ENCODE data around the gene CAPN12. TPM values are rescaled to one million over a fixed set of nuclear protein-coding genes. Genes with fewer than 3 reads are reported as not detected.
A peak's percentile ranks its signal among the peaks of the same experiment; 100 is the strongest.

CAPN12 gene
- total RNA-seq, 1 experiment from 2014 or later = 43.9 TPM

GRCh38 chr19:38709119-38709518 is 35.2 kb downstream of the CAPN12 start:
- peaks cover 15% of the 10 kb centered on the region; the same call in 1 of the 2 replicates for H4K20me1 ChIP-seq (ENCODE audit: insufficient read depth)
- intact Hi-C loops (cut with micrococcal nuclease; ENCODE audit: unreplicated experiment) = no loop called here
- no peaks in the 10 kb centered on the region for H3K27me3 ChIP-seq (ENCODE audit: insufficient read depth, low read depth)
- no TSS peak for BruUV-seq (replicated peaks)
- DNase-seq = no peak
- H3K9me3 ChIP-seq (ENCODE audit: insufficient read depth, low read depth) = no peaks in the 10 kb centered on the region
- no peaks in the 10 kb centered on the region for H3K9me2 ChIP-seq (ENCODE audit: insufficient read depth)
- POLR2A ChIA-PET (ENCODE audit: unreplicated experiment) = no interaction called here
- peaks cover 26% of the 10 kb centered on the region for H3K4me1 ChIP-seq (replicated peaks; ENCODE audit: insufficient read depth)
- H3K79me2 ChIP-seq (ENCODE audit: low read depth) = peaks cover 49% of the 10 kb centered on the region
- H3K4me2 ChIP-seq = no peak overlapping the region
- no peak overlapping the region for H3K4me3 ChIP-seq
- CTCF ChIA-PET = no interaction called here
- H3K27ac ChIP-seq = no peak overlapping the region
- TF ChIP-seq EZH2 (IDR thresholded peaks at IDR 0.05; ENCODE audit: low read depth) = no peak
- no peak for TF ChIP-seq CTCF (conservative IDR thresholded peaks at IDR 0.05)
- H2AFZ ChIP-seq = no peak overlapping the region
- H3F3A ChIP-seq (ENCODE audit: insufficient read depth, low read depth) = peaks cover 85% of the 10 kb centered on the region
- H3K36me3 ChIP-seq (ENCODE audit: low read depth) = peaks cover 56% of the 10 kb centered on the region

- Histone ChIP-seq H3K4me3 (no peak overlapping the region), H3K36me3 (ENCODE audit: low read depth) (peaks cover 60% of the 10 kb centered on the region), H3K79me2 (ENCODE audit: low read depth) (peaks cover 53% of the 10 kb centered on the region), H3K9me3 (ENCODE audit: insufficient read depth, low read depth) (no peaks in the 10 kb centered on the region), H3K4me1 (replicated peaks; ENCODE audit: insufficient read depth) (peaks cover 26% of the 10 kb centered on the region), H3K9me2 (ENCODE audit: insufficient read depth) (no peaks in the 10 kb centered on the region), H3K27me3 (ENCODE audit: insufficient read depth, low read depth) (no peaks in the 10 kb centered on the region), H4K20me1 (ENCODE audit: insufficient read depth) (peaks cover 15% of the 10 kb centered on the region; the same call in 1 of the 2 replicates), H2AFZ (no peak overlapping the region), H3K27ac (peak overlapping the region; percentile 46), H3K4me2 (no peak overlapping the region), H3F3A (ENCODE audit: insufficient read depth, low read depth) (peaks cover 86% of the 10 kb centered on the region)
- DNase-seq = no peak
- CTCF ChIA-PET = no interaction called here
- TF ChIP-seq CTCF (conservative IDR thresholded peaks at IDR 0.05) (no peak), EZH2 (IDR thresholded peaks at IDR 0.05; ENCODE audit: low read depth) (no peak)
- intact Hi-C loops (cut with micrococcal nuclease; ENCODE audit: unreplicated experiment) = no loop called here
- BruUV-seq (replicated peaks) = no TSS peak
- POLR2A ChIA-PET (ENCODE audit: unreplicated experiment) = no interaction called here
Observed at GRCh38 chr19:38708413-38709024, 35.8 kb downstream of the CAPN12 start.

GRCh38 chr19:38707512-38708114 is 36.7 kb downstream of the CAPN12 start:
- peaks cover 15% of the 10 kb centered on the region; the same call in 1 of the 2 replicates for H4K20me1 ChIP-seq (ENCODE audit: insufficient read depth)
- TF ChIP-seq EZH2 (IDR thresholded peaks at IDR 0.05; ENCODE audit: low read depth) (no peak), CTCF (conservative IDR thresholded peaks at IDR 0.05) (no peak)
- CTCF ChIA-PET = interaction anchor here (0.6 kb wide), 1 partner anchor 16 kb away, joined by 3 read pairs; no protein-coding TSS in a partner anchor

More at GRCh38 chr19:38707512-38708114, 36.7 kb downstream of the CAPN12 start:
- POLR2A ChIA-PET (ENCODE audit: unreplicated experiment) = no interaction called here
- peak; percentile 69 to 84 for DNase-seq
- peak overlapping the region; percentile 46 for H3K27ac ChIP-seq
- H3K4me3 ChIP-seq = no peak overlapping the region
- no TSS peak for BruUV-seq (replicated peaks)
- peaks cover 58% of the 10 kb centered on the region for H3K79me2 ChIP-seq (ENCODE audit: low read depth)
- H3K36me3 ChIP-seq (ENCODE audit: low read depth) = peaks cover 69% of the 10 kb centered on the region
- H3F3A ChIP-seq (ENCODE audit: insufficient read depth, low read depth) = peaks cover 87% of the 10 kb centered on the region
- intact Hi-C loops (cut with micrococcal nuclease; ENCODE audit: unreplicated experiment) = loop anchor here (1.0 kb wide), 2 partner anchors 14 to 70 kb away; no protein-coding TSS in a partner anchor
- no peaks in the 10 kb centered on the region for H3K27me3 ChIP-seq (ENCODE audit: insufficient read depth, low read depth)
- peaks cover 26% of the 10 kb centered on the region for H3K4me1 ChIP-seq (replicated peaks; ENCODE audit: insufficient read depth)
- H2AFZ ChIP-seq = no peak overlapping the region
- H3K9me2 ChIP-seq (ENCODE audit: insufficient read depth) = no peaks in the 10 kb centered on the region
- peak overlapping the region; percentile 19; the same call in 1 of the 2 replicates for H3K4me2 ChIP-seq
- no peaks in the 10 kb centered on the region for H3K9me3 ChIP-seq (ENCODE audit: insufficient read depth, low read depth)

Measured in PC-9 (cell line).